Activated naive CD8-positive, alpha-beta T cell treated with anti-CD3 and anti-CD28 coated beads, Interleukin-2, amount 10 ng/mL, durations not matched to agents 7 days and 5 days (primary cell): ENCODE data around the gene TLK1. TPM values are rescaled to one million over a fixed set of nuclear protein-coding genes. Genes with fewer than 3 reads are reported as not detected.

ENCODE experiments used
- ATAC-seq: fragments of 150-1000 bp; cut with Tn5 transposase; one replicate; pipeline ENCODE4 v1.10.0; 2021; ENCODE audit warnings: low read depth, moderate library complexity
- POLR2A ChIA-PET: fragments of 350-600 bp; sonication (Branson Sonifier 250); formaldehyde crosslinking; loops from one replicate; lab custom pipeline; 2021; ENCODE audit warnings: antibody characterized with exemption; lab: Charles Lee
- DNase-seq: peaks from one replicate; pipeline ENCODE4 v3.0.0; 2021
- H3K27ac Mint-ChIP-seq: one replicate; pipeline ENCODE4 v1.8.0; 2022; ENCODE audit warnings: mild to moderate bottlenecking, mixed read lengths
- H3K27me3 Mint-ChIP-seq: one replicate; pipeline ENCODE4 v1.8.0; 2022; ENCODE audit warnings: mild to moderate bottlenecking, moderate library complexity, mixed read lengths
- H3K36me3 Mint-ChIP-seq: one replicate; pipeline ENCODE4 v1.8.0; 2021; ENCODE audit warnings: mild to moderate bottlenecking, mixed read lengths
- H3K4me1 Mint-ChIP-seq: one replicate; pipeline ENCODE4 v1.8.0; 2021; ENCODE audit warnings: mixed read lengths
- H3K4me3 Mint-ChIP-seq: one replicate; pipeline ENCODE4 v1.8.0; 2022; ENCODE audit warnings: mild to moderate bottlenecking, moderate library complexity, mixed read lengths
- H3K9me3 Mint-ChIP-seq: one replicate; pipeline ENCODE4 v1.8.0; 2021; ENCODE audit warnings: mixed read lengths
- total RNA-seq, 2 experiments: library from RNA; stranded (reverse); gene quantifications; one replicate each; pipeline ENCODE4 v1.2.3, GENCODE V29; 2021

TLK1 gene
- total RNA-seq, result 10 to 100 TPM; 89.9 to 91.5 TPM

- POLR2A ChIA-PET, result interaction anchor here (0.6 to 3.6 kb wide), 8 partner anchors 86 to 1300 kb away, joined by 3 to 14 read pairs (median 4); partner anchors contain the start of genes DCAF17 and METTL8
- H3K4me3 Mint-ChIP-seq, result peak within 1 kb of the TSS; percentile 99
- H3K9me3 Mint-ChIP-seq, result no peaks in the 10 kb centered on the region
- H3K27ac Mint-ChIP-seq, result peak within 1 kb of the TSS; percentile 96
- peaks cover 56% of the 10 kb centered on the region for H3K4me1 Mint-ChIP-seq
- no peaks in the 10 kb centered on the region for H3K27me3 Mint-ChIP-seq
- ATAC-seq (peak; percentile 68), DNase-seq (peak; percentile 80)
- H3K36me3 Mint-ChIP-seq, result peaks cover 8% of the 10 kb centered on the region
These were observed at the start of gene TLK1 for GRCh38 chr2:171160119-171160955. TLK1 (minus strand) TSS chr2:171160893; CDS start chr2:171160428, 465 bp downstream.

GRCh38 chr2:171210216-171210863 lies 49.6 kb upstream of the TLK1 start:
- H3K27me3 Mint-ChIP-seq, result no peaks in the 10 kb centered on the region
- H3K36me3 Mint-ChIP-seq, result peaks cover 9% of the 10 kb centered on the region
- ATAC-seq, result peak; percentile 10
- peaks cover 23% of the 10 kb centered on the region for H3K4me1 Mint-ChIP-seq
- peak overlapping the region; percentile 70 for H3K4me3 Mint-ChIP-seq
- peak overlapping the region; percentile 95 for H3K27ac Mint-ChIP-seq
- POLR2A ChIA-PET, result interaction anchor here (0.6 to 1.4 kb wide), 4 partner anchors 38 to 122 kb away, joined by 4 to 10 read pairs (median 5); no protein-coding TSS in a partner anchor
- H3K9me3 Mint-ChIP-seq, result peaks cover 7% of the 10 kb centered on the region
- DNase-seq, result no peak

GRCh38 chr2:171208657-171209056 lies 48.0 kb upstream of the TLK1 start:
- Mint-ChIP-seq H3K27me3 (no peaks in the 10 kb centered on the region), H3K27ac (no peak overlapping the region), H3K4me3 (no peak overlapping the region), H3K4me1 (peaks cover 20% of the 10 kb centered on the region), H3K9me3 (peaks cover 7% of the 10 kb centered on the region), H3K36me3 (peaks cover 9% of the 10 kb centered on the region)
- DNase-seq, result no peak
- no peak for ATAC-seq
- POLR2A ChIA-PET, result no interaction called here

GRCh38 chr2:171206422-171207115 lies 45.9 kb upstream of the TLK1 start:
- POLR2A ChIA-PET, result no interaction called here
- no peak for ATAC-seq
- no peak for DNase-seq
- Mint-ChIP-seq H3K27me3 (no peaks in the 10 kb centered on the region), H3K9me3 (peaks cover 9% of the 10 kb centered on the region), H3K4me3 (no peak overlapping the region), H3K36me3 (peaks cover 9% of the 10 kb centered on the region), H3K27ac (no peak overlapping the region), H3K4me1 (peaks cover 18% of the 10 kb centered on the region)

GRCh38 chr2:171205551-171205950 lies 44.9 kb upstream of the TLK1 start:
- POLR2A ChIA-PET, result interaction anchor here (0.7 kb wide), 1 partner anchor 45 kb away, joined by 3 read pairs; no protein-coding TSS in a partner anchor
- peaks cover 9% of the 10 kb centered on the region for H3K36me3 Mint-ChIP-seq
- peaks cover 9% of the 10 kb centered on the region for H3K9me3 Mint-ChIP-seq
- DNase-seq (no peak), ATAC-seq (no peak)
- H3K27ac Mint-ChIP-seq, result no peak overlapping the region
- H3K4me3 Mint-ChIP-seq, result no peak overlapping the region
- no peaks in the 10 kb centered on the region for H3K27me3 Mint-ChIP-seq
- peaks cover 12% of the 10 kb centered on the region for H3K4me1 Mint-ChIP-seq

- H3K9me3 Mint-ChIP-seq, result peaks cover 9% of the 10 kb centered on the region
- DNase-seq (no peak), ATAC-seq (no peak)
- H3K36me3 Mint-ChIP-seq, result peaks cover 6% of the 10 kb centered on the region
- H3K4me1 Mint-ChIP-seq, result no peaks in the 10 kb centered on the region
- H3K27ac Mint-ChIP-seq, result no peak overlapping the region
- POLR2A ChIA-PET, result no interaction called here
- no peak overlapping the region for H3K4me3 Mint-ChIP-seq
- no peaks in the 10 kb centered on the region for H3K27me3 Mint-ChIP-seq
These were observed 41.1 kb upstream of the TLK1 start for GRCh38 chr2:171201767-171202166.

- Mint-ChIP-seq H3K36me3 (peaks cover 3% of the 10 kb centered on the region), H3K4me3 (no peak overlapping the region), H3K27ac (no peak overlapping the region), H3K9me3 (peaks cover 4% of the 10 kb centered on the region), H3K27me3 (no peaks in the 10 kb centered on the region), H3K4me1 (no peaks in the 10 kb centered on the region)
- DNase-seq (no peak), ATAC-seq (no peak)
- POLR2A ChIA-PET, result no interaction called here
These were observed 40.6 kb upstream of the TLK1 start for GRCh38 chr2:171201271-171201670.

DNA sequence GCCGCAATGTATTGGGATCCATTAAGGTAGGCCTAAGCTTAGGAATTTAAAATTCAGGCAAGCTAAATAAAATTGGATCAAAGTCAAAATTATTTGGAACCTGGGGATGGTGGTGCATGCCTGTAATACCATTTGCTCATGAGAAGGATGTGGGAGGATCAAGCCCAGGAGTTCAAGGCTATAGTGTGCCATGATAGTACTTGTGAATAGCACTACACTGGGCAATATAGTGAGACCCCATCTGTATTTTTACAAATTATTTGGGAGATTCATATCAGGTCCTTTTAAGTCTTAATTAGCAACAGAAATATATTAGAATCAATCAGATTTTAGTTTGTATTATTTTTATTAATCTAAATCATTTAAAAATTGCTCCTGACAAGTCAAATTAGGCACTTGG lies 39.8 kb upstream of the TLK1 start:
- Mint-ChIP-seq H3K27me3 (no peaks in the 10 kb centered on the region), H3K9me3 (peaks cover 2% of the 10 kb centered on the region), H3K4me1 (no peaks in the 10 kb centered on the region), H3K27ac (no peak overlapping the region), H3K36me3 (no peaks in the 10 kb centered on the region), H3K4me3 (no peak overlapping the region)
- ATAC-seq (no peak), DNase-seq (no peak)
- POLR2A ChIA-PET, result no interaction called here

DNA sequence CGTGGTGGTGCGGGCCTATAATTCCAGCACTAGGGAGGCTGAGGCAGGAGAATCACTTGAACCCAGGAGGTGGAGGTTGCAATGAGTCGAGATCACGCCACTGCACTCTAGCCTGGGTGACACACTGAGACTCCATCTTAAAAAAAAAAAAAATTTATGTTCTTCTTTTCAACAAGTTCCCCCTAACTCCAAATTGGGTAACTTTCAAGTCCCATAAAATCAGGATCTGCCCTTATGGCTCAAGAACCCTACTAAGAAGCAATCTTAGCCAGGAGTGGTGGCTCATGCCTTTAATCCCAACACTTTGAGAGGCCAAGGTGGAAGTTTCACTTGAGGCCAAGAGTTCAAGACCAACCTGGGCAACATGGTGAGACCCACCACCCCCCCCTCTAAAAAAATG lies 30.3 kb upstream of the TLK1 start:
- POLR2A ChIA-PET, result no interaction called here
- Mint-ChIP-seq H3K4me1 (no peaks in the 10 kb centered on the region), H3K27me3 (no peaks in the 10 kb centered on the region), H3K9me3 (peaks cover 2% of the 10 kb centered on the region), H3K27ac (no peak overlapping the region), H3K4me3 (no peak overlapping the region), H3K36me3 (no peaks in the 10 kb centered on the region)
- DNase-seq (no peak), ATAC-seq (no peak)

GRCh38 chr2:171187819-171188218 lies 27.1 kb upstream of the TLK1 start:
- DNase-seq (no peak), ATAC-seq (no peak)
- no peak overlapping the region for H3K4me3 Mint-ChIP-seq
- H3K4me1 Mint-ChIP-seq, result no peaks in the 10 kb centered on the region
- no peak overlapping the region for H3K27ac Mint-ChIP-seq
- POLR2A ChIA-PET, result no interaction called here
- H3K36me3 Mint-ChIP-seq, result no peaks in the 10 kb centered on the region
- no peaks in the 10 kb centered on the region for H3K27me3 Mint-ChIP-seq
- H3K9me3 Mint-ChIP-seq, result no peaks in the 10 kb centered on the region

- no peak for ATAC-seq
These were observed 26.5 kb upstream of the TLK1 start for GRCh38 chr2:171187177-171187576.

GRCh38 chr2:171185941-171186340 lies 25.2 kb upstream of the TLK1 start:
- H3K4me1 Mint-ChIP-seq, result peaks cover 3% of the 10 kb centered on the region
- POLR2A ChIA-PET, result no interaction called here
- no peak for DNase-seq
- H3K27me3 Mint-ChIP-seq, result peaks cover 11% of the 10 kb centered on the region
- H3K36me3 Mint-ChIP-seq, result no peaks in the 10 kb centered on the region
- no peaks in the 10 kb centered on the region for H3K9me3 Mint-ChIP-seq
- H3K27ac Mint-ChIP-seq, result no peak overlapping the region
- ATAC-seq, result no peak
- no peak overlapping the region for H3K4me3 Mint-ChIP-seq

More at GRCh38 chr2:171187177-171187576, 26.5 kb upstream of the TLK1 start:
- Mint-ChIP-seq H3K9me3 (no peaks in the 10 kb centered on the region), H3K4me3 (no peak overlapping the region), H3K4me1 (no peaks in the 10 kb centered on the region), H3K36me3 (no peaks in the 10 kb centered on the region), H3K27me3 (peaks cover 3% of the 10 kb centered on the region), H3K27ac (no peak overlapping the region)
- DNase-seq, result no peak
- POLR2A ChIA-PET, result no interaction called here

DNA sequence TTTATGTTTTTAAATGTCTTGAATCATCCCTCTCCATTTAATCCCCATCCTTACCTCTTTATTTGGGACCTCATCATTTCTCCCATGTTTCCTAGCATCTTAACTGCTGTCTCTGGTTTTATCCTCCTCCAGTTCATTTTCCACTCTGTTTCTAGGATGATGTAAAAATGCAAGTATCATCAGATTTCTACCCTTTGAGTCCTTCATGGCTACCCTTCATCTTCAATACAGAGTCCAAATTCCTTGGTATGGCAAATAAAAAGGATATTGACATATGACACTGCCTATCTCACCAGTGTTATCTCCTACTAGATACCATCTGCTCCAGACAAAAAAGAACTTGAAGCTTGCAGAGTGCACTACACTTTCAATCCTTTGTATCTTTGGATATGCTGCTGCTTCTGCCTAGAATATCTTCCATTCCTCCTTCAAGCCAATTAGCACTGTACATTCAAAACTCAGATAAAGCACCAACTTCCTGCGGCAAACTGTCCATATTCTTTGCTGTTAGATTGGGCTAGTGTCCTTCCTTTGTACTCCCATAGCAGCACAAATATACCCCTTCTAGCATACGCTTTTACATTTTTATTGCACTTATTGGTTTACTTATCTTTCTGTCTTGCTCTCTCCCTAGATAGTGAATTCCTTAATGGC lies 24.6 kb upstream of the TLK1 start:
- ATAC-seq, result no peak
- no peaks in the 10 kb centered on the region for H3K9me3 Mint-ChIP-seq
- H3K4me1 Mint-ChIP-seq, result peaks cover 5% of the 10 kb centered on the region
- no peak overlapping the region for H3K27ac Mint-ChIP-seq
- no peak overlapping the region for H3K4me3 Mint-ChIP-seq
- H3K36me3 Mint-ChIP-seq, result no peaks in the 10 kb centered on the region
- no peak for DNase-seq
- POLR2A ChIA-PET, result no interaction called here
- H3K27me3 Mint-ChIP-seq, result peaks cover 14% of the 10 kb centered on the region
